ENCODE results near the gene DACT3. TPM values are rescaled to one million over a fixed set of nuclear protein-coding genes. Genes with fewer than 3 reads are reported as not detected.

DACT3 gene
- total RNA-seq, 1 experiment from 2014 or later: not detected

GRCh38 chr19:46621191-46622117, 39.5 kb downstream of the DACT3 start:
- TF ChIP-seq CTCF (IDR thresholded peaks at IDR 0.05; ENCODE audit: unreplicated experiment): peak; percentile 22
- CTCF ChIA-PET: interaction anchor here (1.4 kb wide), 1 partner anchor 40 kb away, joined by 4 read pairs; the partner anchor contains the start of gene DACT3
- peaks cover 8% of the 10 kb centered on the region for H3K4me1 Mint-ChIP-seq (ENCODE audit: low read depth, unreplicated experiment)
- peaks cover 69% of the 10 kb centered on the region for H3K27me3 Mint-ChIP-seq (ENCODE audit: unreplicated experiment)
- no peak for DNase-seq
- H3K4me3 Mint-ChIP-seq (ENCODE audit: low read depth, unreplicated experiment): no peak overlapping the region
- H3K27ac Mint-ChIP-seq (ENCODE audit: unreplicated experiment): no peak overlapping the region
- H3K36me3 Mint-ChIP-seq (ENCODE audit: insufficient read depth, unreplicated experiment): peaks cover 4% of the 10 kb centered on the region
- no peaks in the 10 kb centered on the region for H3K9me3 Mint-ChIP-seq (ENCODE audit: low read depth, unreplicated experiment)
- BruUV-seq (replicated peaks): no TSS peak
- intact Hi-C loops (cut with micrococcal nuclease; ENCODE audit: unreplicated experiment): no loop called here

- BruUV-seq (replicated peaks): no TSS peak
- Mint-ChIP-seq H3K4me3 (ENCODE audit: low read depth, unreplicated experiment) (no peak overlapping the region), H3K27ac (ENCODE audit: unreplicated experiment) (no peak overlapping the region), H3K36me3 (ENCODE audit: insufficient read depth, unreplicated experiment) (peaks cover 4% of the 10 kb centered on the region), H3K27me3 (ENCODE audit: unreplicated experiment) (peaks cover 74% of the 10 kb centered on the region), H3K4me1 (ENCODE audit: low read depth, unreplicated experiment) (peaks cover 9% of the 10 kb centered on the region), H3K9me3 (ENCODE audit: low read depth, unreplicated experiment) (no peaks in the 10 kb centered on the region)
- DNase-seq: no peak
- no peak for TF ChIP-seq CTCF (IDR thresholded peaks at IDR 0.05; ENCODE audit: unreplicated experiment)
- intact Hi-C loops (cut with micrococcal nuclease; ENCODE audit: unreplicated experiment): no loop called here
- CTCF ChIA-PET: interaction anchor here (1.4 to 9.8 kb wide), 2 partner anchors 40 to 41 kb away, joined by 4 to 121 read pairs; partner anchors contain the start of gene DACT3
These were observed 40.3 kb downstream of the DACT3 start for GRCh38 chr19:46620716-46621115.

- DNase-seq: no peak
- peaks cover 4% of the 10 kb centered on the region for H3K36me3 Mint-ChIP-seq (ENCODE audit: insufficient read depth, unreplicated experiment)
- no TSS peak for BruUV-seq (replicated peaks)
- TF ChIP-seq CTCF (IDR thresholded peaks at IDR 0.05; ENCODE audit: unreplicated experiment): no peak
- no peaks in the 10 kb centered on the region for H3K9me3 Mint-ChIP-seq (ENCODE audit: low read depth, unreplicated experiment)
- peaks cover 9% of the 10 kb centered on the region for H3K4me1 Mint-ChIP-seq (ENCODE audit: low read depth, unreplicated experiment)
- intact Hi-C loops (cut with micrococcal nuclease; ENCODE audit: unreplicated experiment): no loop called here
- no peak overlapping the region for H3K27ac Mint-ChIP-seq (ENCODE audit: unreplicated experiment)
- H3K4me3 Mint-ChIP-seq (ENCODE audit: low read depth, unreplicated experiment): no peak overlapping the region
- CTCF ChIA-PET: interaction anchor here (9.8 kb wide), 1 partner anchor 42 kb away, joined by 121 read pairs; the partner anchor contains the start of gene DACT3
- peaks cover 72% of the 10 kb centered on the region for H3K27me3 Mint-ChIP-seq (ENCODE audit: unreplicated experiment)
These were observed 40.7 kb downstream of the DACT3 start for GRCh38 chr19:46620267-46620666.

GRCh38 chr19:46618670-46619231, 42.2 kb downstream of the DACT3 start:
- BruUV-seq (replicated peaks): no TSS peak
- TF ChIP-seq CTCF (IDR thresholded peaks at IDR 0.05; ENCODE audit: unreplicated experiment): no peak
- Mint-ChIP-seq H3K27ac (ENCODE audit: unreplicated experiment) (no peak overlapping the region), H3K36me3 (ENCODE audit: insufficient read depth, unreplicated experiment) (peaks cover 4% of the 10 kb centered on the region), H3K4me3 (ENCODE audit: low read depth, unreplicated experiment) (no peak overlapping the region), H3K4me1 (ENCODE audit: low read depth, unreplicated experiment) (peaks cover 9% of the 10 kb centered on the region), H3K27me3 (ENCODE audit: unreplicated experiment) (peaks cover 57% of the 10 kb centered on the region), H3K9me3 (ENCODE audit: low read depth, unreplicated experiment) (no peaks in the 10 kb centered on the region)
- CTCF ChIA-PET: interaction anchor here (0.5 to 9.8 kb wide), 3 partner anchors 18 to 629 kb away, joined by 3 to 121 read pairs (median 7); partner anchors contain the start of genes CALM3 and DACT3
- intact Hi-C loops (cut with micrococcal nuclease; ENCODE audit: unreplicated experiment): no loop called here
- no peak for DNase-seq
